Globus pallidus (tissue), 1 donor: ENCODE results near the gene FAM83C.

Source experiments
- DNase-seq: peaks from one replicate; pipeline ENCODE4 v3.0.0-alpha.2; 2015; ENCODE audit warnings: low spot score

The FAM83C gene

GRCh38 chr20:35299780-35300179 lies 7.6 kb upstream of the FAM83C start:
- DNase-seq, result no peak

GRCh38 chr20:35298264-35298663 lies 6.0 kb upstream of the FAM83C start:
- DNase-seq, result no peak

GRCh38 chr20:35297740-35298139 lies 5.5 kb upstream of the FAM83C start:
- DNase-seq, result no peak

- DNase-seq, result no peak
These were observed 4.9 kb upstream of the FAM83C start for GRCh38 chr20:35297155-35297554.

DNA sequence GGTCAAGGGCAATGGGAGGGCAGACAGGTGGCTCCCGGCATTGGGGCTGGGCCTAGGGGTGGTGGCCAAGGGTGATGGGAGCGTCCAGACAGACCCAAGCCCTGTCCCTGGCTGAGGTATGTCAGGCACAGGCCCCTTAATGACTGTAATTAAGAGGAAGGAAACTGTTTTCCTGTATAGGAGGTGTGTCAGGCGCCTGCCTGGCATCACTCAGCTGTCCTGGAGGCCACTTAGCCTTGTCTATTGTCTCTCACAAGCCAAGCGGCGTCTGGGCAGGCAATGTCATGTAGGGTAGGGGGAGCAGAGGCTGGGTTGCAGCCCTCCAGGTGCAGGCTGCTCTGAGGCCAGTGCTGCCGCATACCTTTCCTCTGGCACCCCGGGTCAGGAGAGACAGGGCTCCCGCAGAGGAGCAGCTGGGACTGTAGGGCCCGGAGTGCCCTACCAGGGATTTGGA lies 3.9 kb upstream of the FAM83C start:
- DNase-seq, result no peak

DNA sequence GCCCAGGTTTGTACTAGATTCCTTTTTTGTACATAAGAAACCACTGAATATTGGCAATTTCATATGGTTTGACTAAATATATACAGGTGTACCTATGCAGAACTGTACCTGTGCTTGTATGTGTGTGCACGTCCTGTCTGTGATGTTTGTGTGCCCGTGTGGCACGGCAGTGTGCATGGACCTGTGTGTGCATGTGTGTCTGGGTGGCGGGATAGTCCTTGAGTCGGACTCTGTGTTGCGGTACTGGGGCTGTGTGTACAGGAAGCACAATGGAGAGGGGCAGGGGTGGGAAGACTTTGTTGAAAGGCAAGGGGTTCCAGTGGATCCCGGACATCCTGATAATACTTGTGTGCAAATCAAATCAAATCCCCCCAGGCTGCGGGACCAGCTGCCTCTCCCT lies 3.4 kb upstream of the FAM83C start:
- DNase-seq, result no peak

DNA sequence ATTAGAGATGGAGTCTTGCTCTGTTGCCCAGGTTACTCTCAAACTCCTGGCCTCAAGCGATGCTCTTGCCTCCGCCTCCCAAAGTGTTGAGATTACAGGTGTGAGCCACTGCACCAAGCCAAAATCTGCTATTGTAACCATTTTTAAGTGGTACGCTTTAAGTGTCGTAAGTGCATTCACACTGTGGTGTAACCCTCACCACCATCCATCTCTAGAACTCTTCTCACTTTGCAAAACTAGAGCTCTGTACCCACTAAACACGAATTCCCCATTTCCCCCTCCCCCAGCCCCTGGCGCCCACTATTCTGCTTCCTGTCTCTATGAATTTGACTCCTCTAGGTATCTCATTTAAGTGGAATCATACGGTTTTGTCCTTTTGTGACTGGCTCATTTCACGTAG lies 2.8 kb upstream of the FAM83C start:
- DNase-seq, result no peak

GRCh38 chr20:35294293-35294685 lies 2.1 kb upstream of the FAM83C start:
- no peak for DNase-seq

DNA sequence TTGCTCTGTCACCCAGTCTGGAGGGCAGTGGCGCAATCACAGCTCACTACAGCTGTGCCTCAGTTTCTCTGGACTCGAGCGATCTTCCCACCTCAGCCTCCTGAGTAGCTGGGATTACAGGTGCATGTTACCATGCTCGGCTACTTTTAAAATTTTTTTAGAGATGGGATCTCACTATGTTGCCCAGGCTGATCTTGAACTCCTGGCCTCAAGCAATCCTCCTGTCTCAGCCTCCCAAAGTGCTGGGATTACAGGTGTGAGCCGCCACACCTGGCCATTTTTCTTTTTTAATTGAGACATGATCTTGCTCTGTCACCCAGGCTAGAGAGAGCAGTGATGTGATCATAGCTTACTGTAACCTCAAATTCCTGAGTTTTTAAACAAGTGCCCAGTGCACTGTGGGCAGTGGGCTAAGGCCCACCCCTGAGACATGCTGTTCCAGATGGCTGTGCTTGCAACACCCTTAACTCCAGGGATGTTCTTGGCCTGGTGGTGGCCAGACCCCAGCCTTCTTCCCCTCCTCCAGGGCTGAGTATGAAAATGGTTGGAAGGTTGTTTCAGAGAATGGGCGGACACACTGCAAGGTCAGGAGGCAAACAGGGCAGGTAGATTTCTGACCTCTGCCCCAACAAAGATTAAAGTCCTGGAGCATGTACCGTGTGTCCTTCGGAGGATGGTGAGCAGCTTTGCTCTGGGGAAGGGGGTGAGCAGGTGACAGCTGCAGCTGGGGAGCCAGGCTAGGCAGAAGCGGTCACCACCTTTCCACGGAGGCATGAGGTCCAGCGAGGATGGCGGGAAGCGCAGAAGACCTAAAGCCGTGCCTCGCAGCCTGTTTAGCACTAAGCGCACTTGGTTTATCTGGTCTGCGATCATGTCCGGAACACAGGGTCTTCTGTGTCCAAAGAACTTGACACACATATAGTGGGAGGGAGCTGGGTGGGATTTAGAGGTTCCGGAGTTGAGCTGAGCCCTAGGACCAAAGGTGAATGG lies 1.4 kb upstream of the FAM83C start:
- no peak for DNase-seq

- DNase-seq, result no peak
These were observed 470 bp upstream of the FAM83C start for GRCh38 chr20:35292504-35293285.

DNA sequence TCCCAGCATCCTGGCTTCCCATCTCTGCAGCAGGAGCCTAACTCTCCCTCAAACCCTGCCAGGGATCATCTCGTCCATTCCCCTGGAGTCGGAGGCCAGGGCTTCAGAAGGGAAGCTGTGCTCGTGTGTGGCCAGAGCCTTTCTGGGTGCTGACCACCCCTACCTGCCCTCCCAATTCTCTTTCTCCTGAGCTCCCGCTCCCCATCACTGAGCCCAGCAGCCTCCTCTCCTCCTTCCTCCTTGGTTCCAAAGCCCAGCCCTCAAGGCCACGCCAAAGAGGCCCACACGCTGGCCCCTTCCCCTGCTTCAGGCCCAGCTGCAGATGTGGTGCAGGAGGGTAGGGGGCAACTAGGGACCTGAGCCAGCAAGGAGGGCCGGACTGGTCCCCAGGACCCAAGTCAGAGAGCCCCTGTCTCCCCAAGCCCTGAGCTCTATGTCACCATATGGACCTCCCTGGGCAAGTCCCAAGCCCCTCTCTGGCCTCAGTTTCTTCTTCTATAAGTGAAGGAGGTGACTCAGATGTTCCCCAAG lies 1.3 kb downstream of the FAM83C start:
- no peak for DNase-seq

- DNase-seq, result no peak
These were observed 1.9 kb downstream of the FAM83C start for GRCh38 chr20:35290186-35290886.

DNA sequence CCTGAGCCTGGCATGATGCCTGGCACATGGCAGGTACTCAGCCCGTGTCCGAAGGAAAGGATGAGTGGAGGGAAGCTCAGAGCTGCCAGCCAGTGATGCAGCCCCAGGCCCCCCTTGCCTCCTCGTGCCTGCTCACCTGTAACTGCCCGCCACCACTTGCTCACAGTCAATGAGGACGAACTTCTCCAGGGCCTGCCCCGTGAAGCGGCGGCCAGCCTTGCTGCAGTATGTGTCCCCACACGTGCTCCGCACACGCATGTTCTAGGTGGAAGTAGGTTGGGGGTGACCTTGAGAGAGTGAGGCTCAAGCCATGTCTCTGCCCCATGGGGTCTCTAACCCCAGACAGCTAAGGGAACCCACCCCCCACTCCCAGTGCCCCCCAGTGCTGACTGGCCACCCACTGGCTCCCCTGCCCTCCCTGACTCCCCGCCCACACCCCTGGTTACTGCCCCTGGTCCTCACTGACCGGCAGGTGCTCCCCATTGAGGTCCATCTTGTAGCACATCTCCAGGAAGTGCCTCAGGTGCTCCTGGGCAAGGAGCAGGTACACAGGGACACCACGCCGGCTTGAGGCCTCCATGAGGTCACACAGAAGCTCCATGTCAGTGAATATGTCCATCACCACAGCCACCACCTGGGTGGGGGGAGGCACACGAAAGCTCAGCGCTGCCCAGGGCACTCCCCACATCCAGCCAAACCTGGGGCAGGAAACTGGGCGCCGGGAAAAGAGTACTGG lies 3.7 kb downstream of the FAM83C start:
- DNase-seq, result no peak

DNA sequence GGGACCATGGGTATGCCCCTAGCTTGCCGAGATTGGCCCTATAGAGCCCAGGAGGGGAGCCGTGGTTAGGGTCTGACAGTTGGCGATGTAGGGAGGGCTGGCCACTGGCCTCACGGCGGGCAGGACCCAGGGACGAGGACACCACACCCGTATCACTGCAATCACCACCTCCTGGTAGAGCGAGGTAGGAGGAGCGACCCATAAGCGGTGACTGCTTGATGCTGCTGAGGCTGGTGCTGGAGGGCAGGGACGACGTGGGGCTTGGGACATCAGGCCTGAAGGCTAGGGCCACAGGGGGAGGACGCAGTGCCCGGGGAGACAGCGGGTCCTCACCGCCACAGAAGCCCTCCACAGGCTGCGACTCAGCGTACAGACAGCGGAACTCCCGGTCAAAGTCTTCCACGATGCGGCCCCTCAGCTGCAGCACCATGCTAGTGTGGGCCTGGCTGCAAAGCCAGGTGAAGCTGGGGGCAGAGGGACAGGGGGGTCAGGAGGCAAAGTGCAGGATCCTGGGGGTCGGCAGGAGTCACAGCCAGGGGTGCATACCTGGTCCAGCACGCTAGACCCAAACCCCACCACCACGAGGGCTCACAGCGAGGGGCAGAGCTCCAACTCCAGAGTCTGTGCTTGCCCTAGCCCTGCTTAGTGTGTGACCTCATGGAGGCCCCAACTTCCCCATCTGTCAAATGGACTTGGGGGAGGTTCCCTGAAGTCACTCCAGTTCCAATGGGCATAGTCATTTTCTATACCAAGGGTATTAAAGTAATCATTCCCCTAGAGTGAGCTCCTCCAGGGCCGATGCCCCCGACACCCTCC lies 4.5 kb downstream of the FAM83C start:
- no peak for DNase-seq

GRCh38 chr20:35286899-35287508 lies 5.2 kb downstream of the FAM83C start:
- no peak for DNase-seq

DNA sequence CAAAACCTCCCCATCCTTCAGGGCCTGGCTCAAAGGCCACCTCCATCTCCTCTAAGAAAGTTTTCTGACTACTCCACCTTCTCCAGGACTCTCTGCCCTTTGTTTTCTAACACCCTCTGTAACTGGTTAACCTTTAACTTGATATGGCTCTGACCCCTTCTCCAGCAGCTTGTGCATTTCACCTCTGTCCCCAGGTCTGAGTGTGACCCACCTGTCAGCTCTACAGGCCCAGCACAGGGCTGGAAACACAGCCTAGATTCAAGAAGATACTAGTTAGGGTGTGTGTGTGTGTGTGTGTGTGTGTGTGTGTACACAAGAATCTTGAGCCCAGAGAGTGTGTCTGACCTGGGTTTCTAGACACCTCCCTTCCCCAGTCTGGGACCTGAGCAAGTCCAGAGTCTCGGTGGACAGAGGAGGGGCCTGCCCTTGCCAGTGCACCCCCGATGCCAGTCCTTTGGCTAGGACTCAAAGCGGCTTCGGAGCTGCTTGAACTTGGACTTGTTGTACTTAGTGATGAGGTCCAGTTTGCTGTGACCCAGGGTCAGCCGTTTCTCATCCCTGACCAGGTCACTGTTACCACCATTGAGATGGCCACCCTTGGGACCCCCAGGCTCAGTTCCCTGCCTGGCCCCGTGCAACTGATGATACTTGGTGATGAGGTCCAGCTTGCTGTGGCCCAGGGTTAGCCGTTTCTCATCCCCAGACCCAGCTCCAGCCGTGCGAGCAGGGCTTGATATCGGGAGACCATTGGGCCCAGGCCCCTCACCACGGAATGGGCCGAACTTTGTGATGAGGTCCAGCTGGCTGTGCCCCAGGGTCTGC lies 5.9 kb downstream of the FAM83C start:
- no peak for DNase-seq

DNA sequence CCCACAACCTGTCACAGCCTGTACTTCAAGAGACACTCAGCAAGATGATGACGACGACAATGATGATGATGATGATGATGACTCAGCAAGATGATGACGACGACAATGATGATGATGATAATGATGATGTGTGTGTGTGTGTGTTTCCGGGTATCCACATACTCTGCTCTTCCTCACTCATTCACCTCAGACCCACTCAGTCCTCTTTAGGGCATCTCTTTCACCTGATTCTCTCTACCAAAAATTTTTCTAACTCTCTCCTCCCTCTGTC lies 6.5 kb downstream of the FAM83C start:
- DNase-seq, result no peak

DNA sequence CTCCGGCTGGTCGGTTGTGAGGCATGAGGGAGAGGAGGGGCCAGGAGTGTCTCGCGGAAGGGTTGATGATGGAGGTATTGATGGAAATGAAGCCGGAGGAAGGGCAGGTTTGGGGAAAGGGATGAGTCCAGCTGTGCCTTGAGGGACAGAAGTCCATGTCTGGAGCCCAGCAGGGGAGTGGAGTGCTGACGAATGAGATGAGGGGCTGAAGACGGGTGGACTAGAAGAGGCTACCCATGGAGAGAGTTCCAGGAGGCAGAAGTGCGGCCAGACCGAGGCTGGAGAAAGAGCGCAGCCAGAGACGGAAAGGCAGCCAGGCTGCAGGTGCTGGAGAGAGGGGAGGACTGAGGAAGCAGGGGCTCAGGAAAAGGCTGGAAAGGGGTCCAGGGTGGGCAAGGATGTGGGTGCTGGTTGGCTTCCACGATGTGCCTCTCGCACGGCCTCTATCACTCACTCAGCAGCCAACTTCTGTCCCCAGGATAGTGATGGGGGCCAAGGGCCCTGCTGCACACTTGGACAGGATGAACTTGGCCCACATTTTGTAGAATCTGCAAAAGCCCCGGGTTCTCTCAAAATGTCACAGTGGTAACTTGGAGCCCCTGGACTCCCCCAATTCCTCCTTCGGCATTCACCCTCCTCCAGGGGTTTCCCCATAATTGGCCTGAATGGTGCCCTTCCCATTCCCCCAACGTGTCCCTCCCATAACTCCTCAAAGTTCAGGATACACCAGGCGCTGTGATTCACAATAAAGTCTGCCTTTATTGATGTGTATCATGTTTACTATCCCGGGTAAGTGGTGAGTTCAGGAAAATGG lies 7.0 kb downstream of the FAM83C start:
- DNase-seq, result no peak
